SK-N-MC (cell line): ENCODE measurements around the gene SLC47A2.

Source experiments
- DNase-seq: peaks from one replicate; pipeline ENCODE4 v3.0.0-alpha.2; 2011; ENCODE audit warnings: low read depth, low spot score
- H3K27ac ChIP-seq: fragments of 200-600 bp; sonication (generic); 2 replicates; pipeline ENCODE4 v1.5.1; 2016; ENCODE audit warnings: mixed run types
- H3K36me3 ChIP-seq: fragments of 200-600 bp; sonication (generic); 2 replicates; pipeline ENCODE4 v1.6.1; 2017; ENCODE audit warnings: antibody characterized with exemption, low read length, mixed read lengths; ENCODE audit not compliant: insufficient read depth
- H3K4me3 ChIP-seq: fragments of 200-600 bp; sonication (generic); 2 replicates; pipeline ENCODE4 v1.5.1; 2016
- H3K9ac ChIP-seq: fragments of 200-600 bp; sonication (generic); 2 replicates; pipeline ENCODE4 v1.8.0; 2017; ENCODE audit warnings: mixed run types, mixed read lengths; ENCODE audit not compliant: insufficient read length
- H3K9me3 ChIP-seq: fragments of 200-600 bp; sonication (generic); 2 replicates; pipeline ENCODE4 v1.6.1; 2017; ENCODE audit warnings: low read depth, mild to moderate bottlenecking, antibody characterized with exemption, low read length, moderate library complexity, mixed read lengths
- EZH2 ChIP-seq: fragments of 200-600 bp; sonication (generic); IDR thresholded peaks from one replicate; pipeline ENCODE4 v1.6.1; 2017; ENCODE audit warnings: antibody characterized with exemption
- FOXP2 ChIP-seq: optimal IDR thresholded peaks from 2 replicates; pipeline ENCODE3; 2011; ENCODE audit warnings: mild to moderate bottlenecking, moderate library complexity; ENCODE audit not compliant: insufficient read depth; ENCODE audit errors: extremely low read length, control extremely low read depth
- POLR2AphosphoS5 ChIP-seq: IDR thresholded peaks from 2 replicates; pipeline ENCODE4 v1.6.1; 2012; ENCODE audit warnings: mild to moderate bottlenecking, low read depth, low read length, borderline replicate concordance

SLC47A2 gene

DNA sequence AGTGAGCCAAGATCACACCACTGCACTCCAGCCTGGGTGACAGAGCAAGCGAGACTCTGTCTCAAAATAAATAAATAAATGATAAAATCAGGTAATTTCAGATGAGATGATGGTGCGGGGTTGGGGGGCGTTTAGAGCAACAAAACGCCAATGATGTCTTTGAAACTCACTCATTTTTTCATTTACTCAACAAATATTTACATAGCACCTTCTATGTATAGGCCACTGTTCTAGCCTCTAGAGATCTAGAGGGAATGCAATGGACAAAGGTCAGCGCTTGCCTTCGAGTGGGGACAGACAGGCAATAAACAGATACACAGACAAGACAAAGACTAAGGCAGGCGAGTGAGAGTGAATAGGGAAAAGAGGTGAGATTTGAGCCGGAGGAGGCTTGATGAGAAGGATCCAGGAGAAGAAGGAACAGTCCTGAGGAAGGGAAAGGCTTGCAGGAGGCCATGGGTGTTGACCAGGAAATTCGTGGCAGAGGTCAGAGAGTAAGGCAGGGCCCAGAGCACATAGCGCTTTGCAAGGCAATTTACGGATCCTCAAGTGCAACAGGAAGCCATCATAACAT is 17.7 kb upstream of the SLC47A2 start:
- Histone ChIP-seq H3K4me3 (no peak overlapping the region), H3K9ac (no peak overlapping the region), H3K27ac (no peak overlapping the region), H3K9me3 (no peaks in the 10 kb centered on the region), H3K36me3 (no peaks in the 10 kb centered on the region)
- DNase-seq, result no peak
- TF ChIP-seq POLR2AphosphoS5 (no peak), EZH2 (no peak), FOXP2 (no peak)

DNA sequence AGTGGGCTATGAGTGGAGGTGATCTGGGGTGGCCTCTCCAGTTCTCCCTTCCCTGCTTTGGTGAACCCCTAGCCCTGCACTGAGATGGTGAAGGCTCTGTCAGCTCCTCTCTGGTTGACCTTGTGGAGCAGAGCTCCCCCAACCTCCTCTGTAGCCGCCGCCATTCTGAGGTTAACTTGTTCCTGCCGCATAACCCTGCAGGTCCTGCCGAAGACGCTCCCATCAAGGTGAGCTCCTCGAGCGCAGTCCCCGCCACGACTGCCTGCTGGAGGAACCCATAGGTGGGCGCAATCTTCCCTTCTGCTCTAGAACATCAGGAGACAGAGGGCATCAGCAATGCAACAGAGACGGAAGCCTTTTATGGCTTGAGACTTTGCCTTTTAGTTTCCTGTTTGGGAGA is 15.2 kb upstream of the SLC47A2 start:
- no peak overlapping the region for H3K27ac ChIP-seq
- TF ChIP-seq POLR2AphosphoS5 (no peak), FOXP2 (no peak), EZH2 (no peak)

DNA sequence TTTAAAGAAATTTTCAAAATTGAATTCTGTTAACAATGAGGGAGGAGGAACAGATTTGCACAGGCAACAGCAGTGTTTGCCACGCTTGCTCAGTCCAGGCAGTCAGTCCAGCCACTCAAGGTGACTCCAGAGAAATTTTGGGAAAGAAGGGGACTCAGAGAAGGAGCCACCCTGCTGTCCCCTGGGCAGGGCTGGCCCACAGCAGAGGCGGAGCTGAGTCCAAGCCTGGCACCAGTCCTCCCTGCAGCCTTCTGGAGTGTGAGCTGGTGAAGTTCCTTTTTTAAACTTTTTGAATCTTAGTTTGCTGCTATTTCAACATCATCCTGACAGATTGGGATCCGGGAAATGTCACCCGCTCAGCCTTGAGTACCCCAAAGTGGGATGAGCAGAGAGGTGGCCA is 14.5 kb upstream of the SLC47A2 start:
- Histone ChIP-seq H3K36me3 (no peaks in the 10 kb centered on the region), H3K27ac (no peak overlapping the region), H3K9ac (no peak overlapping the region), H3K9me3 (no peaks in the 10 kb centered on the region), H3K4me3 (no peak overlapping the region)
- no peak for DNase-seq
- TF ChIP-seq FOXP2, result no peak
- no peak for TF ChIP-seq EZH2
- TF ChIP-seq POLR2AphosphoS5, result no peak

More for the DNA sequence above, 15.2 kb upstream of the SLC47A2 start:
- no peak for DNase-seq
- Histone ChIP-seq H3K36me3 (no peaks in the 10 kb centered on the region), H3K9ac (no peak overlapping the region), H3K9me3 (no peaks in the 10 kb centered on the region), H3K4me3 (no peak overlapping the region)

DNA sequence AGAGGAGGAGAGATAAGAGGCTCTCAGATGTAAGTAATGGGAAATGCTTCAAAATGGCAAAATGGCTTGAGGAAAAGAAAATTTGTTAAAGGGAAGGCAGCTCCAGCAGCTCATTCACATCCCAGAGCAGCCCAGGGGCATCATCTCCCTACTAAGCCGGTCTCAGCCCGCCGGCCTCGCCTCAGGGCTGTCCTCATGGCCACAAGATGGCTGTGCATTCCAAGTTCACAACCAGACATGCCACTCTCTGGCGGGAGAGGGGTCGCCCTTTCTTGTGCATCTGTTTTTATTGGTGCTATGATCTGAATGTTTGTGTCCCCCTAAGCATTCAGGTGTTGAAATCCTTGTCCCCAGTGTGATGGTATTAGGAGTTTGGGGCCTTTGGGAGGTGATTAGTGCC is 13.5 kb upstream of the SLC47A2 start:
- DNase-seq, result no peak
- Histone ChIP-seq H3K27ac (no peak overlapping the region), H3K9ac (no peak overlapping the region), H3K4me3 (no peak overlapping the region), H3K36me3 (no peaks in the 10 kb centered on the region), H3K9me3 (no peaks in the 10 kb centered on the region)
- TF ChIP-seq FOXP2, result no peak
- TF ChIP-seq EZH2, result no peak
- TF ChIP-seq POLR2AphosphoS5, result no peak

DNA sequence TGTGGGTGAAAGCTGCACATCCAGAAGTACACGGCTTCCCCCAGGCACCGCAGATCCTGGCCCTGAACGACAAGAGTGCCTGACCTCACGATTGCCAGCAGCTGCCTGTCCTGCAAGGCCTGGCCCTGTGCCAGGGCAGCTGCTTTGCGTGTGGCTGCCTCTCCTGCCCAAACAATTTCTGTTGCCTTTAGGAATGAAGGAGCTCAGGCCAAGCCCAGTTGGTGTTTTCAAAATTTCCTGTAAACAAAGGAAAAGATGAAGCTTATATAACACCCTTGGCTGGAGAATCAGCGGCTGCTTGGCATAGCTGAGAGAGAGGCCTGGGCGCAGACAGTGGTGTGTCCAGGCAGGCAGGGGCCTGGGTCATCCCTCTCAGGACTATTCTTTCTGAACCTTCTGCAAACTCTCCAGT is 11.7 kb upstream of the SLC47A2 start:
- DNase-seq, result no peak
- Histone ChIP-seq H3K4me3 (no peak overlapping the region), H3K36me3 (no peaks in the 10 kb centered on the region), H3K27ac (no peak overlapping the region), H3K9ac (no peak overlapping the region), H3K9me3 (no peaks in the 10 kb centered on the region)
- TF ChIP-seq EZH2 (no peak), FOXP2 (no peak), POLR2AphosphoS5 (no peak)

DNA sequence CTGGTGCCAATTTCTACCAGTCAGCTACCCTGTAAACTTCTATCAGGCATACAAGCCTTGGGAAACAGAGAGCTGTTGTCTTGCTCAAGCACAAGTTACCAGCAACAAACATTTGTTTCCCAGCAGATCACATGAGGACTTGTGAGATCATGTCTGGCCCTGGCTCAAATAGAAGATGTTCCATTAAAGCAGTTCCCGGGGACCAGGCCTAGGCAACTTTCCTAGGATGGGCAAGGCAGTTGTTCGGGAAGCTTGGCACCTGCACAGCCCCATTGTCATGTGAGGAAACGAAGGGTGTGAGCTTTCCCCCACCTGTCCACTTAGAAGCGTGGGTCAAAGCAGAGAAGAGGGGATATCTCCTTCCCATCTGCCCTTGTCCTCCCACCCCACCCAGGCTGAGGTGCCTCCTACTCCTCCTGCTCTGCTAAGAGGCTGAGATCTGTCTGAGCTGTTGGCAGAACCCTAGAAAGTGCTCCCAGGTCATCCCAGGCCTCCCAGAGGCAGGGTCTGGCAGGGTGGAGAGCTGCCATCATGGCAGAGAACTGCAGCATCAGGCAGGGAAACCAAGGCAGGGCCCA is 11.2 kb upstream of the SLC47A2 start:
- H3K27ac ChIP-seq, result no peak overlapping the region

DNA sequence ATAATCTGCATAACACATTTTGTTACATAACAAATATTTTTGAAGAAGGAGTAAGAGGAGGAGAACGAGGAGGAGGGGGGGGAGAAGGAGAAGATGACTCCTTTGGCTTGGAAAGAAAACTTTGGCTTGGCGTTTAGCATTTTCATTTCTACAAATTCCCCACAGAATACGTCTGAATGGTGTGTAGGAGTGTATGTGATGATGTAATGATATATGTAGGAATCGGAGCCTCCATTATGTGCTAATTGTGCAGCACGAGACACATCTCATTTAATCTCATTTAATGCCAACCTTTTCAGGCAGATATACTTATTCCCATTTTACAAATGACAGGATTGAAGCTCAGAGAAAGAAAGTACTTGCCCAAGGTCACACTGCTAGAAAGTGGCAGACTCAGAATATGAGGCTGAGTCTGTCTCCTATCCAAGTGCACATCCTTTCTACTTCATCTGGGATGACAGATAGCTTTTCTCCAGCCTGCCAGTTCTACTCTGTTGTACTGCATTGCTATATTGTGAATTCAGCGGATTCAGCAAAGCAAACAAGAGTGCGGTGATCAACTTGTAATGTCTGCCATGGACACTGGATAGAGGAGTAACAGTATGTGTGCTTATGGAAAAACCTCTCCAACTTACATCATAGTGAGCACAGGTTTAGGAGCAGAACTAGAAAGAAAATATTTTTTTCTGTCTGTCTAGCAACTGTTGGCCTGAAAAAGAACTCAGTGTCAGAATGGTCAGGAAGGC is 10.4 kb upstream of the SLC47A2 start:
- TF ChIP-seq EZH2 (no peak), POLR2AphosphoS5 (no peak), FOXP2 (no peak)
- Histone ChIP-seq H3K27ac (no peak overlapping the region), H3K9me3 (no peaks in the 10 kb centered on the region), H3K4me3 (no peak overlapping the region), H3K36me3 (no peaks in the 10 kb centered on the region), H3K9ac (no peak overlapping the region)
- no peak for DNase-seq

More for the DNA sequence above, 11.2 kb upstream of the SLC47A2 start:
- no peaks in the 10 kb centered on the region for H3K9me3 ChIP-seq
- TF ChIP-seq POLR2AphosphoS5, result no peak
- no peak for TF ChIP-seq FOXP2
- no peak for TF ChIP-seq EZH2
- H3K36me3 ChIP-seq, result no peaks in the 10 kb centered on the region
- H3K4me3 ChIP-seq, result no peak overlapping the region
- no peak for DNase-seq
- H3K9ac ChIP-seq, result no peak overlapping the region

DNA sequence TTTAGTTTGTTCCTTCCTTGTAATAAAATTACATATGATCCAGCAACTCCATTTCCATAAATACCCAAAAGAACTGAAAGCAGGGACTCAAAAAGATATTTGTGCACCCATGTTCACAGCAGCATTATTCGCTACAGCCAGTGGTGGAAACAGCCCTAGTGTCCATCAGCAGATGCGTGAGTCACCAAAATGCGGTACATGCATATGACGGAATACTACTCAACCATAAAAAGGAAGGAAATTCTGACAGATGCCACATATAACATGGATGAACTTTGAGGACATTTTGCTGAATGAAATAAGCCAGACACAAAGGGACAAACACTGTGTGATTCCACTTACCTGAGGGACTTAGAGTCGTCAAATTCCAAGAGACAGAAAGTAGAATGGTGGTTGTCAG is 9.1 kb upstream of the SLC47A2 start:
- TF ChIP-seq FOXP2, result no peak
- no peak for TF ChIP-seq POLR2AphosphoS5
- no peak for TF ChIP-seq EZH2
- Histone ChIP-seq H3K4me3 (no peak overlapping the region), H3K36me3 (no peaks in the 10 kb centered on the region), H3K9ac (no peak overlapping the region), H3K9me3 (no peaks in the 10 kb centered on the region), H3K27ac (no peak overlapping the region)
- no peak for DNase-seq
